ENCODE measurements around the gene NHLH1. TPM values are rescaled to one million over a fixed set of nuclear protein-coding genes. Genes with fewer than 3 reads are reported as not detected.

NHLH1 gene
- total and polyA plus RNA-seq, 2 of the 4 experiments (the other 2 are of a cell fraction), result 0.14 TPM; not detected in 1

- no peak for TF ChIP-seq CHD1 (IDR thresholded peaks at IDR 0.05; ENCODE audit: low read depth, low read length)
These were observed 7.6 kb downstream of the NHLH1 start (continued) for GRCh38 chr1:160374306-160375110.

GRCh38 chr1:160375788-160376524 lies 9.1 kb downstream of the NHLH1 start:
- Histone ChIP-seq H2BK5ac (ENCODE audit: low read depth, low read length, poor library complexity, severe bottlenecking) (no peak overlapping the region), H2BK20ac (ENCODE audit: low read depth, low read length) (no peak overlapping the region), H3K9ac (ENCODE audit: low read depth, low read length) (no peak overlapping the region), H2AK9ac (replicated peaks; ENCODE audit: low read depth, low read length, poor library complexity) (peak overlapping the region; percentile 50), H3K18ac (ENCODE audit: low read depth, low read length) (no peak overlapping the region), H3K23ac (ENCODE audit: low read depth, low read length) (no peak overlapping the region; the same call in 1 of the 2 replicates), H3K14ac (replicated peaks; ENCODE audit: low read depth, low read length) (no peak overlapping the region; the same call in 1 of the 2 replicates), H4K8ac (ENCODE audit: low read depth in 2 of 2, low read length in 2 of 2) (no peak overlapping the region), H2AK5ac (ENCODE audit: low read depth, low read length) (no peak overlapping the region), H3K9me1 (ENCODE audit: insufficient read depth, low read length) (no peaks in the 10 kb centered on the region; the same call in 1 of the 2 replicates), H2AFZ (replicated peaks; ENCODE audit: low read length, poor library complexity) (peak overlapping the region; percentile 71), H4K20me1 (ENCODE audit: insufficient read depth, low read length) (no peaks in the 10 kb centered on the region), H3K27ac (ENCODE audit: insufficient read depth, low read length) (no peak overlapping the region), H3K56ac (ENCODE audit: extremely low read depth, insufficient read depth, low read length) (no peak overlapping the region), H2BK120ac (ENCODE audit: low read depth, low read length) (no peak overlapping the region), H3K4me1 (ENCODE audit: control insufficient read depth, insufficient read depth, low read length) (no peaks in the 10 kb centered on the region), H3K79me1 (ENCODE audit: low read depth in 1 of 2, low read length in 2 of 2) (no peaks in the 10 kb centered on the region), H3K9me3 (ENCODE audit: control insufficient read depth, insufficient read depth, low read length) (no peaks in the 10 kb centered on the region), H4K5ac (ENCODE audit: low read depth, low read length) (no peak overlapping the region), H4K91ac (ENCODE audit: insufficient read depth, low read depth, low read length) (no peak overlapping the region), H3K4me2 (ENCODE audit: low read depth, low read length) (no peak overlapping the region), H2BK15ac (ENCODE audit: low read depth, low read length) (no peak overlapping the region; the same call in 2 of the 3 replicates), H3K4me3 (ENCODE audit: insufficient read depth, low read depth, low read length) (no peak overlapping the region), H3K27me3 (ENCODE audit: control insufficient read depth, insufficient read depth, low read length) (peaks cover 13% of the 10 kb centered on the region; the same call in 1 of the 2 replicates), H3K36me3 (ENCODE audit: control insufficient read depth, insufficient read depth, low read length) (no peaks in the 10 kb centered on the region), H3K4ac (ENCODE audit: low read depth, low read length) (no peak overlapping the region)
- dilution Hi-C loops (cut with HindIII; ENCODE audit: low sequenced_read_pairs, unreplicated experiment) (no loop called here), in situ Hi-C loops (cut with MboI; ENCODE audit: low sequenced_read_pairs) (loop anchor here (10.0 kb wide), 1 partner anchor 441 kb away; no protein-coding TSS in a partner anchor), intact Hi-C loops (cut with micrococcal nuclease) (loop anchor here (1.0 to 10.0 kb wide), 5 partner anchors 85 to 431 kb away; partner anchors contain the start of gene IGSF9)
- ChIA-PET CTCF (interaction anchor here (0.6 to 2.3 kb wide), 13 partner anchors 12 to 357 kb away, joined by 3 to 12 read pairs (median 4); no protein-coding TSS in a partner anchor), POLR2A (ENCODE audit: unreplicated experiment) (no interaction called here)
- no TSS peak for BruUV-seq (replicated peaks)
- no peak for DNase-seq
- ATAC-seq (ENCODE audit: low read depth), result peak; percentile 16
- WGBS, 2 experiments (ENCODE audit: extremely low coverage in 2 of 2, insufficient read length in 1 of 2), result 35% methylated on average over 3 of the region's 9 CpGs; no CpG with 5 or more reads in 1 of the 2 experiments
- TF ChIP-seq NFE2L2 (IDR thresholded peaks at IDR 0.05; ENCODE audit: low read depth, low read length) (no peak), RFX5 (IDR thresholded peaks at IDR 0.05; ENCODE audit: low read depth, low read length) (no peak), RCOR1 (IDR thresholded peaks at IDR 0.05; ENCODE audit: insufficient replicate concordance, low read length) (no peak), CEBPB (IDR thresholded peaks at IDR 0.05; ENCODE audit: low read depth, low read length) (no peak), USF2 (IDR thresholded peaks at IDR 0.05; ENCODE audit: low read depth, low read length) (no peak), MAZ (IDR thresholded peaks at IDR 0.05; ENCODE audit: borderline replicate concordance, low read depth, low read length) (no peak), CHD1 (IDR thresholded peaks at IDR 0.05; ENCODE audit: low read depth, low read length) (no peak), ELK1 (IDR thresholded peaks at IDR 0.05; ENCODE audit: borderline replicate concordance, low read depth, low read length) (no peak), RAD21 (IDR thresholded peaks at IDR 0.05; ENCODE audit: low read length) (no peak), SMC3 (IDR thresholded peaks at IDR 0.05; ENCODE audit: low read depth, low read length) (no peak), MAFK (IDR thresholded peaks at IDR 0.05; ENCODE audit: low read depth, low read length) (no peak), FOS (IDR thresholded peaks at IDR 0.05; ENCODE audit: low read depth, low read length) (no peak), POLR2A (IDR thresholded peaks at IDR 0.05; ENCODE audit: low read depth, low read length) (no peak)
